T-helper 1 cell treated with Interleukin-12 subunit alpha and Interleukin-12 subunit beta and Interleukin-4 antibody, amounts not matched to agents 30 ng/mL and 1 ng/mL, for 36 hours (primary cell): ENCODE data around the gene PDLIM7. TPM values are rescaled to one million over a fixed set of nuclear protein-coding genes. Genes with fewer than 3 reads are reported as not detected.

Experiments
- intact Hi-C: fragments of 100-400 bp; cut with micrococcal nuclease; formaldehyde crosslinking; loops from one replicate; pipeline ENCODE4 v1.15.1; 2024
- total RNA-seq: library from RNA; stranded (reverse); gene quantifications from 2 replicates; pipeline ENCODE4 v1.2.3, GENCODE V29; 2022

Gene PDLIM7
- total RNA-seq, 1 donor from 2014 or later, result 34.8 TPM

DNA sequence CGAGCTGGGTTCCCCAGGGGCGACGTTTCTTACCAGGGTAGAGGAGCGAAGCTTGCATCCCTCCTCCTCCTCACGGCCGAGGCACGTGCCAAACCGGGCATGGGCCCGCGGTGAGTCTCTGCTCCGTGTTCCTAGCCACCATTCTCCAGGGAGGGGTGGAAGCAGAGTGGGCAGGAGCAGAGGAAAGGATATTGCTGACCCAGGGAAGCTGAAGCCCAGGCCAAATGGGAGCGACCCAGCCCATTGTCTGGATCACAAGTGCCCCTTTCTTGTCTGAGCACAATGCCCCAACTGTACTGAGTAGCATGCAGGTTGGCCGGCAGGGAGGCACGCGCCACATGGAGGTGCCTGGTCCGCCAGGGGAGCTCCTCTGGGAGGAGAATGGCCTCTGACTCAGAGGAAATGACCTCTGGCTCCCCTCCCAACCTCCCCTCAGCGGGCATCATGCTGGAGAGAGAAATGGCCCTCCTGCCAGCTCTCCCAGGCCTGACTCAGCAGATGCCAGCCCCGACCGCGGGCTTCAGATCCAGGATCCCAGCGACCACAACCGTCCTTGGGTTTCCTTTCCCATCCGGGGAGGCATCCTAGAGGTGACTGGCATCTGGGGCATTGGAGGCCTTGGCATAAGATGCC lies 49.7 kb downstream of the PDLIM7 start:
- intact Hi-C loops, result no loop called here

GRCh38 chr5:177447066-177447610 lies 50.3 kb downstream of the PDLIM7 start:
- intact Hi-C loops, result no loop called here

GRCh38 chr5:177446200-177447065 lies 51.0 kb downstream of the PDLIM7 start, which contains the start of gene PRR7:
TSS of gene PRR7 (plus strand) at chr5:177446814. CDS start at chr5:177455068, 8,254 bp downstream.
- intact Hi-C loops, result loop anchor here (1.0 kb wide), 1 partner anchor 8 kb away; no protein-coding TSS in a partner anchor

DNA sequence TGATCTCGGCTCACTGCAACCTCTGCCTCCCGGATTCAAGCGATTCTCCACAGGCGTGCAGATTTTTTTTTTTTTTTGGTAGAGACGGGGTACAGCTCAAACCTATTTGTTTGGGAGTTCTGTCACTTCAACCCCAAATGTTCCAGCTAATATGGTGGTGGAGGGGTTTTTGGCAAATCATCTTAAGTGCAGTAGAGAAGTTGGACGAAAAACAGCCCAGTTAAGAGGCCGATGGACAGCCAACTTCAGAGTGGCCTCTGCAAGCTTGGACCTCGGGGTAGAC lies 51.5 kb downstream of the PDLIM7 start:
- intact Hi-C loops, result loop anchor here (1.0 kb wide), 2 partner anchors 8 to 17 kb away; no protein-coding TSS in a partner anchor

GRCh38 chr5:177445052-177445916 lies 52.1 kb downstream of the PDLIM7 start:
- intact Hi-C loops, result loop anchor here (1.0 kb wide), 1 partner anchor 16 kb away; no protein-coding TSS in a partner anchor

DNA sequence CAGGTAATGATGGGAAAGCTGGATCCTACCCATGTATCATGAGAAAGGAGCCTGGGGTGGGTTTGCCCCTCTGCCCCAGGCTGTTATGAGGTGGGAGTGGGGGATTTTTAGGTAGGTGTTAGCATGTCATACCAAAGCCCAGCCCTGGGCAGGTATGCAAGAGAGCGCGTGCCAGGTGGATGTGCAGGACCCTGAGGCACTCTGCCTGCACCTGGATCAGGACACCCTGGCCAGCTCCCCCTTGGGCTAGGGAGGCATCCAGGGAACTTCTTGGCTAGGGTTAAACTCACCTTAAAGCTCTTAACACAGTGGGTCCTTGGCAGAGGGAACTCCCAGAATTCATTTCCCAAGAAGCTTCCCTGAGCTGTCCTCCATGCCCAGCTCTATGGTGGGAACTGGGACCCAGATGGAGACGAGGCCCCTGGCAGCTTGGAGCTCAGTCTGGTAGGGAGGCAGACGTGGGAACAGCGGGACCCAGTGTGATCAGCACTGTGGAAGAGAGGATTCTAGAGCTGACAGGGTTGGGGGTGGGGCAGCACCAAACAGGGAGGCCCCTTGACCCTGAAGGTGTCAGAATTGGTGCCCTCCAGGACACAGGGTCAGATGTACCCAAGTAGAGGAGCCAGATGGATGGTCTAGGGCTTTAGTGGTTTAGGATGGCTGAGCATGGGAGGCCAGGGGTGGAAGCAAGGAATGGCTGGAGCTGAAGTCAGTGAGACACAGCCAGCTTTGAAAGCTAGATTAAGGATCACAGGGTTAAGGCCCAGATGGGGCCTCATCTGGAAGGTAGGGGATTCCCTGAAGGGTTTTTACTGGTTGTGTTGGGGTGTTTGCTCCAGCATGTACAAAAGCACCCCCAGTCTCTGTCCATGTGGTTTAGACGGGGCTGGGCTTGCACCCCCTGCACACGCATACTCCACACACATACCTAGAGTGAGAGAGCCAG lies 53.0 kb downstream of the PDLIM7 start:
- intact Hi-C loops, result loop anchor here (1.0 kb wide), 1 partner anchor 15 kb away; no protein-coding TSS in a partner anchor

GRCh38 chr5:177443144-177443983 lies 54.0 kb downstream of the PDLIM7 start:
- intact Hi-C loops, result no loop called here

DNA sequence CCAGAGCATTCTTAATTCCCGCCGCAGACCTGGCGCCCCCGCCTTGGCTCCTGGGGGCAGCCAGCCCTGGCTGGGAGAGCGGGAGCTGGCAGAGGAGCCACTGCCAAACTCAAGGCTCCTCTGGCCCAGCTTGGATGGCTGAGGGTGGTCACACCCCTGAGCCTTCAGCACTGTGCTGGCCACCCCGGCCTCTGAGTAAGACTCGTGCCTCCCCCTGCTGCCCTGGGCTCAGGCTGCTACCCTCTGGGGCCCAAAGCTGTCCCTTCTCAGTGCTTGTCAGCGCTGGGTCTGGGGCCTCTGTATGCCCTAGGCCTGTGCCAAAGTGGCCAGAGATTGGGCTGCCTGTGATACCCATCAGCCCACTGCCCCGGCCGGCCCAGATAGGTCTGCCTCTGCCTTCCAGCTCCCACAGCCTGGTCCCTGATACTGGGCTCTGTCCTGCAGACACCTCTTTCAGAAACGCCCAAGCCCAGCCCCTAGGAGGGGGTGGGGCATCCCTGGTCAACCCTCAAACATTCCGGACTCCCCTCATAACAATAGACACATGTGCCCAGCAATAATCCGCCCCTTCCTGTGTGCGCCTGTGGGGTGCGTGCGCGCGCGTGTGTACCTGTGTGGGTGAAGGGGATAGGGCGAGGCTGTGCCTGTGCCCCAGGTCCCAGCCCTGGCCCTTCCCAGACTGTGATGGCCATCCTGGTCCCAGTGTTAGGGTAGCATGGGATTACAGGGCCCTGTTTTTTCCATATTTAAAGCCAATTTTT lies 55.2 kb downstream of the PDLIM7 start:
- intact Hi-C loops, result no loop called here

- intact Hi-C loops, result no loop called here
These were observed 56.2 kb downstream of the PDLIM7 start for GRCh38 chr5:177440990-177441780.

- intact Hi-C loops, result no loop called here
These were observed 57.0 kb downstream of the PDLIM7 start for GRCh38 chr5:177440211-177440989.

DNA sequence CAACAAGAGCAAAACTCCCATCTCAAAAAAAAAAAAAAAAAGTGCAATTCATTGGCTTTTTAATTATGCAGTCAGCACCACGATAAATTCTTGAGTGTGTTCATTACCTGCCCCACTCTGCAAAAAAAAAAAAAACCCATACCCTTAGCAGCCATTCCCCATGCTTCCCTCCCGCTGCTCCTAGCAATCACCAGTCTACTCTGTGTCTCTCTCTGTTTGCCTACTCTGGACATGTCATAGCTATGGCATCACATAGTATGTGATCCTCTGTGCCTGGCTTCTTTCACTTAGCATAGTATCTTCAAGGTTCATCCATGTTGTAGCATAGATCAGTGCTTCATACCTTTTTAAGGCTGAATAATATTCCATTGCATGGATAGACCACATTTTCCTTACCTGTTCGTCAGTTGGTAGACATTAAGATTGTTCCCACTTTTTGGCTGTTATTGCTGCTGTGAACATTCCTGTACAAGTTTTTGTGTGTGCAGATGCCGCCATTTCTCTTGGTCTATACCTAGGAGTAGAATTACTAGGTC lies 57.8 kb downstream of the PDLIM7 start:
- intact Hi-C loops, result no loop called here

DNA sequence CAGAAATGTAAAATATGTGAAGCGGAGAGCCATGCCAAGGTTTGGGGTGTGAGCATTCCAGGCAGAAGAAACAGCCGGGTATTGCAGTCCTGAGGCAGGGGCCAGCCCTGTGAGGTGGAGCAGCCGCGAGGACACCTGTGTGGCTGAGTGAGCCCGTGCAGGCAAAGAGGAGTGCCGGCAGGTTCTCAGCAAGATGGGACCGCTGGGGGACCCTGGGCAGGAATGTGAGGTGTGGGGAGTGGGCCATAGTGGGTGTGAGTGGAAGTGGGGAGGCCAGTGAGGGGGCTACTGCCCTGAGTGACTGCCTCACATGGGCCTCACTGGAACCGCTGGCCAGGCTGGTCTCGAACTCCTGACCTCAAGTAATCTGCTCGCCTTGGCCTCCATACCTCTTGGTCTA lies 58.9 kb downstream of the PDLIM7 start:
- intact Hi-C loops, result no loop called here

- intact Hi-C loops, result no loop called here
These were observed 59.8 kb downstream of the PDLIM7 start for GRCh38 chr5:177437623-177438022.

GRCh38 chr5:177435847-177436536 lies 61.4 kb downstream of the PDLIM7 start:
- intact Hi-C loops, result no loop called here

DNA sequence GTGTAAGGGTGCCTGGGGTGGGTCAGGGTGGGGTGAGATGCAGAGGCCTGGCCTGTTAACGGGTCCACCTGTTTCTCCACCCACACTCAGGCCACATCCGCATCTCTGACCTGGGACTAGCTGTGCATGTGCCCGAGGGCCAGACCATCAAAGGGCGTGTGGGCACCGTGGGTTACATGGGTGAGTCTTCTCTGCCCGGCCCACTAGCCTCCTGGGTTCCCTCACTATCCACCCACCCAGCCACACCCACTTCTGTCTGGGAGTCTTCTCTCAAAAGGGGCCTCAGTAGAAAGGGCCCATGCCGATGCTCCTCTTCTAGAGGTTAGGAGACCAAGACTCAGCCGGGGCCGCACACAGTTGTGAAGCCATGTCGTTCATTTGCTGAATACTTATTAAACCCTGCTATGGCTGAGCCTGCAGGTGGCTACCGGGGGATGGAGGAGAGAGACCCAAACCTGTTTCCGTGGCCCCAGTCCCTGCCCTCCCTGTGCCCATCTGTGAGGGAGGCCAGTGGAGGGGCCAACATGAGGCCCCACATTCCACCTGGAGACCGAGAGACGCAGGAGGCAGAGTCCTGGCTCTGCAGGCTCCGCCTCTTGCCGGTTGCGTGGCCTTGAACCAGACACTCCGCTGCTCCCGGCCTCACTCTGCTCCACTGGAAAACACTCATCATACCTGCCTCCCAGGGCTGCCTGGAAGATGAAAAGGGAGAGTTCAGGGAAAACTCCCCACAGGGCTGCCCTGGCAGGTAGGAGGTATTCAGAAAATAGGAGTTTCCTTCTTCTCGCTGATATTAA lies 62.3 kb downstream of the PDLIM7 start:
- intact Hi-C loops, result no loop called here
